Karpas-422 (cell line): ENCODE results near the gene PACRG. TPM values are rescaled to one million over a fixed set of nuclear protein-coding genes. Genes with fewer than 3 reads are reported as not detected.

Experiments
- DNase-seq: peaks from one replicate; pipeline ENCODE4 v3.0.0-alpha.2; 2015
- H2AFZ ChIP-seq: fragments of 200-600 bp; sonication (generic); 2 replicates; pipeline ENCODE4 v1.6.1; 2014; ENCODE audit warnings: antibody characterized with exemption, low read length, mixed read lengths
- H3K27ac ChIP-seq: fragments of 200-600 bp; sonication (generic); 2 replicates; pipeline ENCODE4 v1.5.1; 2014; ENCODE audit warnings: mild to moderate bottlenecking, low read length, moderate library complexity
- H3K27me3 ChIP-seq: fragments of 200-600 bp; sonication (generic); 2 replicates; pipeline ENCODE4 v1.6.1; 2014; ENCODE audit warnings: low read length, mixed read lengths
- H3K36me3 ChIP-seq: fragments of 200-600 bp; sonication (generic); 2 replicates; pipeline ENCODE4 v1.6.1; 2014; ENCODE audit warnings: low read length, mixed read lengths; ENCODE audit not compliant: insufficient read depth
- H3K4me1 ChIP-seq: fragments of 200-600 bp; sonication (generic); 2 replicates; pipeline ENCODE4 v1.6.1; 2014; ENCODE audit warnings: mild to moderate bottlenecking, low read length, mixed read lengths
- H3K4me2 ChIP-seq: fragments of 200-600 bp; sonication (generic); 2 replicates; pipeline ENCODE4 v1.6.1; 2014; ENCODE audit warnings: low read length, low read depth, mild to moderate bottlenecking; ENCODE audit not compliant: poor library complexity, severe bottlenecking
- H3K4me3 ChIP-seq: fragments of 200-600 bp; sonication (generic); 2 replicates; pipeline ENCODE4 v1.5.1; 2014; ENCODE audit warnings: mild to moderate bottlenecking, antibody characterized with exemption, low read length, mixed read lengths
- H3K79me2 ChIP-seq: fragments of 200-600 bp; sonication (generic); 2 replicates; pipeline ENCODE4 v1.6.1; 2014; ENCODE audit warnings: mild to moderate bottlenecking, low read length, mixed read lengths
- H3K9ac ChIP-seq: fragments of 200-600 bp; sonication (generic); 2 replicates; pipeline ENCODE4 v1.6.0; 2014; ENCODE audit warnings: low read length
- H3K9me2 ChIP-seq: fragments of 200-600 bp; sonication (generic), shearing (Covaris generic); replicated peaks from 2 replicates; pipeline ENCODE4 v1.6.0; 2014; ENCODE audit warnings: mild to moderate bottlenecking, low read length, moderate library complexity; ENCODE audit not compliant: insufficient read depth
- H3K9me3 ChIP-seq: fragments of 300-700, 200-600 bp; sonication (generic); 2 replicates; pipeline ENCODE4 v1.6.1; 2014; ENCODE audit warnings: low read length, mixed read lengths
- H4K20me1 ChIP-seq: fragments of 200-600 bp; sonication (generic); 2 replicates; pipeline ENCODE4 v1.6.1; 2014; ENCODE audit warnings: mild to moderate bottlenecking, antibody characterized with exemption, low read length, low read depth; ENCODE audit not compliant: insufficient read depth
- total RNA-seq: library from RNA; depleted of rRNA; stranded (reverse); fragments of >200 nt; shearing (Covaris generic); gene quantifications from 2 replicates; pipeline ENCODE4 v1.2.3, GENCODE V29; 2014; ENCODE audit warnings: low replicate concordance

The PACRG gene
- total RNA-seq, 1 experiment from 2014 or later, result not detected

- H3K4me2 ChIP-seq, result no peak overlapping the region
- no peaks in the 10 kb centered on the region for H3K9me2 ChIP-seq
- H3K4me3 ChIP-seq, result no peak overlapping the region
- no peaks in the 10 kb centered on the region for H3K27me3 ChIP-seq
- no peaks in the 10 kb centered on the region for H3K36me3 ChIP-seq
- no peak overlapping the region for H2AFZ ChIP-seq
- peaks cover 7% of the 10 kb centered on the region for H3K9me3 ChIP-seq
- H3K27ac ChIP-seq, result no peak overlapping the region
- H3K4me1 ChIP-seq, result no peaks in the 10 kb centered on the region
- no peaks in the 10 kb centered on the region for H4K20me1 ChIP-seq
- no peak for DNase-seq
- no peak overlapping the region for H3K9ac ChIP-seq
- no peaks in the 10 kb centered on the region for H3K79me2 ChIP-seq
These were observed 567.0 kb downstream of the PACRG start for GRCh38 chr6:163294734-163295133.

GRCh38 chr6:163296835-163297519 is 569.2 kb downstream of the PACRG start:
- Histone ChIP-seq H3K4me2 (no peak overlapping the region), H2AFZ (no peak overlapping the region), H4K20me1 (no peaks in the 10 kb centered on the region), H3K9me3 (peaks cover 5% of the 10 kb centered on the region; the same call in 1 of the 2 replicates), H3K79me2 (no peaks in the 10 kb centered on the region), H3K27me3 (no peaks in the 10 kb centered on the region), H3K4me1 (no peaks in the 10 kb centered on the region), H3K9ac (no peak overlapping the region), H3K9me2 (no peaks in the 10 kb centered on the region), H3K27ac (no peak overlapping the region), H3K36me3 (no peaks in the 10 kb centered on the region), H3K4me3 (no peak overlapping the region)
- no peak for DNase-seq

DNA sequence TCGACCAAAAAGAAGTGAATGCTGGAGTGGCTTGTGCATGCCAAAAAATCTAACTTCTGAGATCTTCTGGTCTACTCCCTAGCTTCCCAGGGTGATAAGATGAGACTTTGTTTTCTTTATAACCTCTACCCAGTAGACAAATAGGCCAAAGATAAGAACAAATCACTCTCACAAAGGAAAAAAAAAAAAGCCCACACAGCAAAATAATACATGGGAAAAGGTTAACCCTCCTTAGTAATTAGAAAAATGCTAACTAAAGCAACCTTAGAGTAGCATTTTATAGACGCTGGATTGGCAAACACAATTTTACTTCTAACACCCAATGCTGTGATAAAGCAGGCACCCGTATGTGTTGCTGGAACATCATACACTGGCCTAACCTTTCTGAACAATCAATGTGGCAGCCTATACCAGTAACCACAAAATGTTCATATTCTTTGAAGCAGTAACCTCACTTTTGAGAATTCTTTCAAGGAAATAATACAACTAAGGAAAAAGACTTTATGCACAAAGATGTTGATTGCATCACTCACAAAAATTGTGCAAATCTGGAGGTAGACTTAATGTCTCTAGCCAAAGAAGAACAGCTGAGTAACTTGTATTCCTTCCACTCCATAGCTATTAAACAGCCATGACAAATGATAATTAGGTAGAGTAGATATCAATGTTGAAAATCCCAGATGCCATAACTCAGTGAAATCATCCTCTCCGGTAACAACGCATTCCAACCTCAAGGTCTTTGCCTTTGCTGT is 570.5 kb downstream of the PACRG start:
- Histone ChIP-seq H3K27ac (no peak overlapping the region), H2AFZ (no peak overlapping the region), H3K27me3 (no peaks in the 10 kb centered on the region), H3K4me2 (no peak overlapping the region), H4K20me1 (no peaks in the 10 kb centered on the region), H3K9me2 (no peaks in the 10 kb centered on the region), H3K9ac (no peak overlapping the region), H3K9me3 (peaks cover 5% of the 10 kb centered on the region; the same call in 1 of the 2 replicates), H3K4me3 (no peak overlapping the region), H3K36me3 (no peaks in the 10 kb centered on the region), H3K79me2 (no peaks in the 10 kb centered on the region), H3K4me1 (no peaks in the 10 kb centered on the region)
- no peak for DNase-seq

DNA sequence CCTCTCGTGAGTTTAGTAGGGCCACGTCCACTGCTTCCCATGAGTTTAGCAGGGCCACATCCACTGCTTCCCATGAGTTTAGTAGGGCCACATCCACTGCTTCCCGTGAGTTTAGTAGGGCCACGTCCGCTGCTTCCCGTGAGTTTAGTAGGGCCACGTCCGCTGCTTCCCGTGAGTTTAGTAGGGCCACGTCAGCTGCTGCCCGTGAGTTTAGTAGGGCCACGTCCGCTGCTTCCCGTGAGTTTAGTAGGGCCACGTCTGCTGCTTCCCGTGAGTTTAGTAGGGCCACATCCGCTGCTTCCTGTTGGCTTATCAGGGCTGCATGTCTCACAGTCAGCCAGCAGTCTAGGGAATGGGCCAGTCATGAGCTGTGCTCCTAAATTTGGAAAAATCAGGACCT is 573.1 kb downstream of the PACRG start:
- no peak for DNase-seq
- H3K27ac ChIP-seq, result no peak overlapping the region
- H3K9me3 ChIP-seq, result peaks cover 8% of the 10 kb centered on the region
- no peaks in the 10 kb centered on the region for H3K4me1 ChIP-seq
- no peaks in the 10 kb centered on the region for H3K27me3 ChIP-seq
- H3K79me2 ChIP-seq, result no peaks in the 10 kb centered on the region
- no peak overlapping the region for H3K4me2 ChIP-seq
- no peaks in the 10 kb centered on the region for H3K9me2 ChIP-seq
- no peak overlapping the region for H2AFZ ChIP-seq
- no peak overlapping the region for H3K9ac ChIP-seq
- H3K4me3 ChIP-seq, result no peak overlapping the region
- H4K20me1 ChIP-seq, result no peaks in the 10 kb centered on the region
- no peaks in the 10 kb centered on the region for H3K36me3 ChIP-seq

- Histone ChIP-seq H3K36me3 (no peaks in the 10 kb centered on the region), H4K20me1 (no peaks in the 10 kb centered on the region), H3K4me1 (no peaks in the 10 kb centered on the region), H3K4me2 (no peak overlapping the region), H3K9ac (no peak overlapping the region), H3K27ac (no peak overlapping the region), H3K79me2 (no peaks in the 10 kb centered on the region), H3K9me3 (peaks cover 8% of the 10 kb centered on the region), H3K27me3 (no peaks in the 10 kb centered on the region), H2AFZ (no peak overlapping the region), H3K9me2 (no peaks in the 10 kb centered on the region), H3K4me3 (no peak overlapping the region)
- no peak for DNase-seq
These were observed 574.2 kb downstream of the PACRG start for GRCh38 chr6:163301726-163302635.

DNA sequence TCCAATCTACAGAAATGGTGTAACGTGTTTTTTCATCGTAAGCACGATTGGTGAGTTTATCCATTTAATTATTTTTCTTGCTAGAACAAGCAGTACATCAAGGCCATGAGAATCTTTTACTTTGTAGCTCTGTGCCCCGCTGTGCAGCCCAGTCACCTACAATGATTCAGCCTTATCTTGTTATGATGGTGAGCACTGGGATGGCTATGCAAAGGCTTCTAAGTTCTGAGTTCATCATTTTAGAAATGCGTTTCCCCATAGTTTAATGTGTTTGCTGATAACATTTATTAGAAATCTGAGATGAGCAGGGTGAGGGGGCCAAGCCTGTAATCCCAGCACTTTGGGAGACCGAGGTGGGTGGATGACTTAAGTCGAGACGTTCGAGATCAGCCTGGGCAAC is 575.0 kb downstream of the PACRG start:
- Histone ChIP-seq H3K4me3 (no peak overlapping the region), H3K9ac (no peak overlapping the region), H3K79me2 (no peaks in the 10 kb centered on the region), H3K4me1 (no peaks in the 10 kb centered on the region), H3K4me2 (no peak overlapping the region), H3K27me3 (no peaks in the 10 kb centered on the region), H3K9me3 (peaks cover 8% of the 10 kb centered on the region), H3K9me2 (no peaks in the 10 kb centered on the region), H3K36me3 (no peaks in the 10 kb centered on the region), H3K27ac (no peak overlapping the region), H4K20me1 (no peaks in the 10 kb centered on the region), H2AFZ (no peak overlapping the region)
- DNase-seq, result no peak

GRCh38 chr6:163306000-163306399 is 578.2 kb downstream of the PACRG start:
- Histone ChIP-seq H3K4me3 (no peak overlapping the region), H3K9me2 (no peaks in the 10 kb centered on the region), H2AFZ (no peak overlapping the region), H4K20me1 (no peaks in the 10 kb centered on the region), H3K9me3 (peaks cover 19% of the 10 kb centered on the region), H3K27me3 (no peaks in the 10 kb centered on the region), H3K27ac (no peak overlapping the region), H3K9ac (no peak overlapping the region), H3K4me1 (no peaks in the 10 kb centered on the region), H3K36me3 (no peaks in the 10 kb centered on the region), H3K79me2 (no peaks in the 10 kb centered on the region), H3K4me2 (no peak overlapping the region)
- no peak for DNase-seq
